SU-DHL-6 (cell line): Measurements from ENCODE around the gene RUBCNL.

Experiments used
- CTCF ChIP-seq: fragments of 200-600 bp; sonication (generic); IDR thresholded peaks from one replicate; pipeline ENCODE4 v1.5.1; 2017; ENCODE audit warnings: antibody characterized with exemption, mild to moderate bottlenecking, low read length, moderate library complexity; ENCODE audit not compliant: insufficient read depth, poor library complexity, severe bottlenecking
- EZH2phosphoT487 ChIP-seq: fragments of 200-600 bp; sonication (generic), shearing (Covaris generic); conservative IDR thresholded peaks from 2 replicates; pipeline ENCODE4 v1.6.1; 2018; ENCODE audit warnings: mild to moderate bottlenecking, antibody characterized with exemption, low read length, moderate library complexity, mixed read lengths

DNA sequence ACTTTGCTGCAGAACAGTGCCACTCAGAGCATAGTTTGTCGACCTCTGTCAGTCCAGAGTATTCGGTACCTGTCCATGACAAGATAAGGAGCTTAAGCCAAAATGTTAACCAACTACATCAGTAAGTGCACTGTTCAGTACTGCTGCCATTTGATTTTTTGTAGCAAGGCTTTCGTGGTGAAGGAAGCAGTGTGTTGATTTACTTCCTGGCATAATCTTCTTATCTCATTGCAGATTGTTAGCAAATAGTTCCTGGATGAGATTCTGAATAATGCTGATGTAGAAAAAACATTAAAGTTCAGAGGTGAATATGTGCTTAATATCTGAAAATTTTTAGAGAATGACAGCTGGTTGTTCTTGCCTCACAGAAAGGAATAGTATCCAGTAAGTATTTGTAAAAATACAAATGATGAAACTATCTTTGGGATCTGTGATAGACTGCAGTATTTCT is 89.7 kb downstream of the RUBCNL start:
- TF ChIP-seq CTCF (no peak), EZH2phosphoT487 (no peak)
